ENCODE results near the gene TMEM52.

Gene TMEM52

GRCh38 chr1:1914101-1914970 lies 4.7 kb downstream of the TMEM52 start:
- no peak for DNase-seq

DNA sequence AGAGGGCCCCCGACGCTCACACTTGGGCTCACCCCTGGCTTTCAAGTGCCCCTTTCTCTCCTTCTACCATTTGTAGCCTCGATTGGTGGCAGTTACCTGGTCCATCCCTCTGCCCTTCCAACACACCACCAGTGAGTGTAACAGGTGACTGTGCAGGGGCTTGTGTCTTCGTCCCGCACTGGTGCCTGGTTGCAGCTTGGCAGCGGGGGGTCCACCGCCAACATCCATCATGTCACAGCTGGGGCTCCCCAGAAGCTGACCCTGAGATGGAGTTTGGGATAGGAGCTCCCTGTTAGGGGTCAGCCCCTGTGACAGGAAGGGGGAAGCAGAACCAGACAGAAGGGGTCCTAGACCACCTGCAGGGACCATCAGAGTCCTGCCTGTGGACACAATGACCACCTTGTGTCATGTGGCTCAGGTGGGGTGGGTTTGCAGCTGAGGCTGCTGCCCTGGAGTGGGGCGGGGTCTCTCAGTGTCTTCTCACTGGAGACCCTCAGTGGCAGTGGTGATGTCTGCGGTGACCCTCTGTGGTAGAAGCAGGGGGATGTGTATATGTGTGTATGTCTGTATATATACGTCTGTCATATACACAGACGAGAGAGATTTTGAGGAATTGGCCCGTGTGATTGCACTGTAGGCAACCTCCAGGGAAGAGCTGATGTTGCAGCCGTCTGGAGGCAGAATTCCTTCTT lies 7.6 kb downstream of the TMEM52 start:
- DNase-seq = no peak

DNA sequence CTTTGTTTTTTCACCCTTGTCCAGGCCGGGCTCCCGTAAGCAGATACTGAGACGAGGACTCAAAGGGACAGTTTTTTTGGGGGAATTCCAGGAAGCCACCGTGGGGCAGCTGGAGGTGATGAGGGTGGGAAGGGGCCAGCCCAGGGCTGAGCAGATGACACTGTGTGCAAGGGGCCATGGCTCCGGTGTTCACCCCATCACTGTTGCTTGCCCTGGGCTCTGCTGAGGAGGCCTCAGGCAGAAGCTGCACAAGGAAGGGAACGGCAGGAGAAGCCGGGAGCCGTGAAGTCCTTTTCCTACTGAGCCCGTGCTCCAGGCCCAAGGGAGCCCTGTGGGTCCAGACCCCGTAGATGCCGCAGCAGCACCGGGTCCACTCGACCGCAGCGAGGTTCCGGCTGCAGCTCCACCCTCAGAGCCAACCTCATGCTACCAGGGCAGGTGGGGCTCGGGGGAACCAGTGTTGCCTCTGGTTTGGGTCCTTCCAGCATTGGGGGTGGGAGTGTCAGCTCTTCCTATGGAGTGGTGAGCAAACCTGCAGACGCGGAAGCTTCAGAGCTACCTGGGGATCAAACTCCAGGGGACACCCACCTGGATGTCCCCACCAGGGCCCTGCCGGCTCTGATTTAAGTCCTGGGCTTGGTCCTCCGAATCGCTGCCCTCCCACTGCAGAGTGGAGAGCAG lies 8.3 kb downstream of the TMEM52 start:
- no peak for DNase-seq

GRCh38 chr1:1910033-1910465 lies 9.0 kb downstream of the TMEM52 start:
- no peak for DNase-seq

DNA sequence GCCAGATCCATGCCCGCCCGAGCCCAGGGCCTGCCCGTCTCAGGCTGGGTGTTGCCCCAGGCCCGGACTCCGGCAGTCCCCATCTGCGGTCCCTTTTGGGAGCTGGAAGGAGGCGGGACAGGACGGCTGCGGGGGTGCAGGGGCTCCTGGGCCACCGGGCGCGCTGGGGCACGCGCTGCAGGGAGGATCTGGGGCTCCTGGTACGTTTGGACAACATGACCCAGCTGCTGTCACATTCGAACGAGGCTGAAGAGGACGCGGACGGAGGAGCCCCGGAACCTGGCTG lies 10.6 kb downstream of the TMEM52 start:
- no peak for DNase-seq

- DNase-seq = no peak
These were observed 11.9 kb downstream of the TMEM52 start for GRCh38 chr1:1907098-1907736.

GRCh38 chr1:1906185-1907097 lies 12.6 kb downstream of the TMEM52 start:
- peak; percentile 73 for DNase-seq

- DNase-seq = no peak
These were observed 15.9 kb downstream of the TMEM52 start for GRCh38 chr1:1903224-1903623.

- no peak for DNase-seq
These were observed 17.3 kb downstream of the TMEM52 start for GRCh38 chr1:1901641-1902294.

DNA sequence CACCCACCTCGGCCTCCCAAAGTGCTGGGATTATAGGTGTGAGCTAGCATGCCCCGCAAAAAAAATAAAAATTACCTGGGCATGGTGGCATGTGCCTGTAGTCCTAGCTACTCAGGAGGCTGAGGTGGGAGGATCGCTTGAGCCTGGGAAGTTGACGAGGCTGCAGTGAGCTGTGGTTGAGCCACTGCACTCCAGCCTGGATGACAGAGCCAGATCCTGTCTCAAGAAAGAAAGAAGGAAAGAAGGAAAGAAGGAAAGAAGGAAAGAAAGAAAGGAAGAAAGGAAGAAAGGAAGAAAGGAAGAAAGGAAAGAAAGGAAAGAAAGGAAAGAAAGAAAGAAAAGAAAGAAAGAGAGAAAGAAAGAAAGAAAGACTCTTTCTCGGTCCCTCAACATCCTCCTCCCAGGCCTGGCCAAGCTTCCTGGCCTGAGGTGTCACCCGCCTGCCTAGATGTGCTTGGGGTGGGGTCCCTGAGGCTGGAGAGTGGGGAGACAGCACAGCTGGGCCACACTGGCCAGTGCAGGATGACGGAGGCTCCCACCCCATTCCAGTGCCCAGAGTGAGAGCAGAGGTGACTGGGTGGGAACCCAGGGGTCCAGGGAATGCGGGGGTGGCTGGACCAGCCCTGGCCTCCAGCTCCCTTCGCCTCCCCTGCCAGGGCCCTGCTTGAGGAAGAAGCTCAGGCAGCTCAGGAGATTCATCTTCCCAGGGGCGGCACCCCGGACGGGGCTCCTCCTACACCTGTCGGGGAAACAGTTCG lies 18.0 kb downstream of the TMEM52 start:
- DNase-seq = no peak

GRCh38 chr1:1899967-1900327 lies 19.1 kb downstream of the TMEM52 start:
- no peak for DNase-seq

- DNase-seq = no peak
These were observed 19.7 kb downstream of the TMEM52 start for GRCh38 chr1:1899266-1899966.

GRCh38 chr1:1898246-1898933 lies 20.7 kb downstream of the TMEM52 start:
- DNase-seq = no peak

DNA sequence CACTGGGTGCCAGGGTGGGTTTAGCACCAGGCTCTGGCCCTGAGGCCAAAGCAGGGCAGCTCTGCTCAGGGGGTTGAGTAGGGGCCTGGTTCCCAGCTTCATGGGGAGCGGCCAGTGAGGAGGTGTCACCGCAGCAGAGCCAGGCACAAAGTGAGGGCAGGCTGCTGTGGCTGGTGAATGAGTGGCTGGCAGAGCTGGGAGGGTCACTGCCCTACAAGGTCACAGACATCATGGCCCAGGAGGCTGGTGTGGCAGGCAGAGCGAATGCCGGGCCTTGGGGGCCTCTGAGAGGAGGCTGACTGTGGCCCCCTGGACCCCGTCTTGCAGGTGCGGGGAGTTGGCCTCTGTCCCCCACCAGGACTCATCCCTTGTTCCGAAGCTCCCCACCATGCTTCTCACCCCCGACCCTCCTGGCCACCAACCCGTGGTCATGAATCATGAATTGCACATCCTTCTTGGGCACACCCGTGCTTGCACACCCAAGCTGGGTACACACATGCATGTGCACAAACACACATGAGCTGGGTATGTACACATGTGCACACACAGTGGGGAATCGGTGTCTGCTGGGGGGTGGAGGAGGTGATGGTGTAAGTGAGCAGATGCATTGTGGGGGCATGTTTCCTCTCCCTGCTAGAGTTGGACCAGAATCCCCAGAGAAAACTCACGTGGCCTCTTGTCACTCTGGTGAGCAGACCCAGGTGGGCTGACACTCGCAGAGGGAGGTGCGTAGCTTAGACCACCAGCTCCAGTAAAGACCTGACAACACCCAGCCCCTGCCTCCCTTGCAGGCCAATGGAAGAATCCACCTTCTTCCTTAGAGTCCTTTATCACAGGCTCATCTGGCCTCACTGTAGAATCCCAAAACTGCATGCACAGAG lies 23.4 kb downstream of the TMEM52 start:
- no peak for DNase-seq

- DNase-seq = no peak
These were observed 24.0 kb downstream of the TMEM52 start for GRCh38 chr1:1895060-1895418.

DNA sequence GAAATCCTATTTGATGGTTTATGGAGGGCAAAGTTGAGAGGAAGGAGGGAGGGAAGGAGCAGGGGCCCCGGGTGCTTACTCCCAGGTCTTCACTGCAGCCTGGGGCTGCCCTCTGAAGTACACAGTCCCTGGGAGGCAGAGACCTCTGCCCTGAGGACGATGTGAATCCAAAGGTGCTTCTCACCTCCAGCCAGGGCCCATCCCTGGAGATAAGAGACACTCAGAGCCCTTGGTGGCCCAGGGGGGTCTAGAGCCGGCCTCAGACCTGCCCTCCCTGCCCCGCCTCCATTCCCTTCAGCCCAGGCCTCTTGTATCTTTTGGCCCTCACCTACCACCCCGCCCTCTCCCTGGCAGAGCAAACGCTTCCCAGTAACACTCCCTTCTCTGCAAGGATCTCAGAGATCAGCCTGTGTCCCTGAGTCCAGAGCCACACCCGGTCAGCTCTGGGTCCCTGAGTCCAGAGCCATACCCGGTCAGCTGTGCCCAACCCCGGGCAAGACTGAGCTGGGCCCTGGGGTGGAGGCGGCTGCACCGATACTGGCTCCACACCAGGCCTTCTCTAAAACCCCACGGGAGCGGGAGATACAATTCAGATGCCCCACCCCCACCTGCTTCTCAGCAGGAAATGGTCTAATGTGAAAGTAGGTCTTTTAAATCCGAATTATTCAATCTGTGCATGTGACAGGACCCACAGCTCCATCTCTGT lies 24.6 kb downstream of the TMEM52 start:
- DNase-seq = no peak

GRCh38 chr1:1893997-1894353 lies 25.1 kb downstream of the TMEM52 start:
- DNase-seq = no peak

DNA sequence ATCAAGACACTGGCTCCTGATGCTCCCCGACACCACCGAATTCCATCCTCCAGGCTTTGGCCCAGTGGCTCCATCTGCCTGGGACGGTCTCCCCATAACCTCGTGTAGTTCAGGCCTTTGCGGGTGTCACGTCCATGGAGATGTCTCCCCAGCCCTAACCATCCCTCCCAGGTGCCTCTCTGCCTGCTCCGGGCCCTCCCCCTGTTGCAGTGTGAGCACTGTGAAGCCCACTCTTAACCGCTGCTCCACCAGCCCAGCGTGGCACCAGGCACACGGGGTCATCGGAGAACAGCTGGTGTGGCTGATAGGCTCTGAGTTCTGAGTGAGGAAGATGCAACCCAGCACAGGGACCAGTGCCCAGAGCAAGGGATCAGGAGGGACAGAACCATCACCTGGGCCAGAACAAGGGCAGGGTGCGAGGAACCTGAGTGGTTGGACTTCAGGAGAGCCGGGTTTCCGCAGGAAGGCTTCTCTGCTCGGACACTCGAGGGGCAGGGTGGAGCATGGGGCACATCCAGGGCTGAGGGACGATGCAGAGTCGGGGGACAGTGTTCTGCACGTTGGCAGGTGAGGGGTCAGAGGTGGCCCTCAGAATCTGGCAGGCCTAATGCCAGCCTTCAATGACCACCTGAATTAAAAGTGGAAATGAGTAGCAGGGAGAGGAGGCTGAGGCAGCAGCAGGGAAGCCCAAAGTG lies 25.6 kb downstream of the TMEM52 start:
- DNase-seq = no peak

Measured in activated CD4-positive, CD25-positive, alpha-beta regulatory T cell treated with anti-CD3 and anti-CD28 coated beads, Interleukin-2, amount 50 U/mL, for 72 hours (primary cell).